PC-3 (cell line): ENCODE measurements around the gene HIBADH.

ENCODE experiments used
- CTCF ChIP-seq: fragments of 300-600 bp; sonication (generic); conservative IDR thresholded peaks from 2 replicates; pipeline ENCODE4 v1.5.1; 2017; ENCODE audit warnings: antibody characterized with exemption, low read depth, mild to moderate bottlenecking, low read length
- EZH2 ChIP-seq: fragments of 300-600 bp; sonication (generic); IDR thresholded peaks from one replicate; pipeline ENCODE4 v1.6.1; 2017; ENCODE audit warnings: antibody characterized with exemption, mild to moderate bottlenecking, low read length; ENCODE audit not compliant: unreplicated experiment

GRCh38 chr7:27533652-27534081 lies 129.0 kb downstream of the HIBADH start:
- TF ChIP-seq CTCF (no peak), EZH2 (no peak)
